GM23338 (cell line): ENCODE data around the gene FOXP1.

ENCODE experiments used
- CTCF ChIP-seq, 2 experiments: fragments of 200-600 bp in 1 of 2; sonication (generic) in 1 of 2; conservative IDR thresholded peaks; 2 replicates each; pipeline versions ENCODE4 v1.5.1 to v1.6.1; 2016 to 2017; ENCODE audit warnings: antibody characterized with exemption in 2 of 2, low read depth in 2 of 2, mild to moderate bottlenecking in 2 of 2, moderate library complexity in 1 of 2
- POLR2AphosphoS5 ChIP-seq: IDR thresholded peaks from 2 replicates; pipeline ENCODE4 v1.6.1; 2016; ENCODE audit warnings: antibody characterized with exemption, low read depth

- no peak for TF ChIP-seq POLR2AphosphoS5
- TF ChIP-seq CTCF (conservative IDR thresholded peaks at IDR 0.05; ENCODE audit: low read depth in 2 of 2), result no peak
These were observed 271.1 kb downstream of the FOXP1 start for GRCh38 chr3:71312461-71312860.
